Endothelial cell of umbilical vein (primary cell): ENCODE results near the gene ARTN.

Source experiments
- EZH2 ChIP-seq: IDR thresholded peaks from 2 replicates; pipeline ENCODE4 v1.6.1; 2012; ENCODE audit warnings: borderline replicate concordance, low read depth, mild to moderate bottlenecking, moderate library complexity, low read length, inconsistent platforms; ENCODE audit not compliant: severe bottlenecking
- FOS ChIP-seq: IDR thresholded peaks from 2 replicates; pipeline ENCODE4 v1.6.1; 2011; ENCODE audit warnings: mild to moderate bottlenecking, low read length, moderate library complexity, borderline replicate concordance; ENCODE audit not compliant: insufficient read depth
- JUN ChIP-seq: IDR thresholded peaks from 2 replicates; pipeline ENCODE4 v1.6.1; 2011; ENCODE audit warnings: borderline replicate concordance, low read depth; ENCODE audit not compliant: insufficient read length, insufficient read depth
- MYC ChIP-seq: IDR thresholded peaks from one replicate; pipeline ENCODE4 v1.6.1; 2011; ENCODE audit warnings: mild to moderate bottlenecking, low read depth, low read length
- POLR2A ChIP-seq: IDR thresholded peaks from 2 replicates; pipeline ENCODE4 v1.6.1; 2012; ENCODE audit warnings: low read depth, mild to moderate bottlenecking, control low read depth, low read length
- POLR2AphosphoS5 ChIP-seq: IDR thresholded peaks from 2 replicates; pipeline ENCODE4 v1.6.1; 2012; ENCODE audit warnings: low read depth, mild to moderate bottlenecking, control low read depth, low read length, moderate library complexity; ENCODE audit not compliant: insufficient read depth
- TF ChIP-seq, protein P1 (sequence below), 2 donors: IDR thresholded peaks; 1 replicate in 1 of 2; 2 replicates in 1 of 2; pipeline ENCODE4 v1.5.1; 2011; ENCODE audit warnings: low read length in 2 of 2, mild to moderate bottlenecking in 2 of 2, moderate library complexity in 2 of 2, control low read depth in 1 of 2, inconsistent platforms in 1 of 2, low read depth in 1 of 2; ENCODE audit not compliant: insufficient read depth in 1 of 2; ENCODE audit errors: extremely low read depth in 1 of 2
- TF ChIP-seq, protein P2 (sequence below): IDR thresholded peaks from 2 replicates; pipeline ENCODE4 v1.6.1; 2011; ENCODE audit not compliant: insufficient read depth, insufficient read length

DNA sequence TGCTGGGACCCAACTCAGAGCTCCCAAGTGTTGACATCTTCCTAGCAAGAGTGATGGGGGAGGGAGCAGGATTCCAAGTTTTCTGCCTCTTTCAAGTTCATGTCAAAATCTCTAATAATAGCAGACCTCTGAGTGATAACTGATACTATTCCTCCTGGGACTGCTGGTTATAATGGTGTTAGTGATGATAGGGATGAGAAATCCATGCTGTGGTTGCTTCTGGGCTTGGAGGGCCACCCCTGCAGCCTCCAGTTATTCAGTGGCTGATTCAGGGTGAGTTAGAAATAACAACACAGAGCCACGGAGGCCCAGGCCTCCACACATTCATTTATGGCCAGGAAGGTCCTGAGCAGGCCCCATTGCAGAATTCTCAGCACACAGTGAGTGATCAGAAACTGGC lies 40.6 kb upstream of the ARTN start:
- TF ChIP-seq, protein P1, sequence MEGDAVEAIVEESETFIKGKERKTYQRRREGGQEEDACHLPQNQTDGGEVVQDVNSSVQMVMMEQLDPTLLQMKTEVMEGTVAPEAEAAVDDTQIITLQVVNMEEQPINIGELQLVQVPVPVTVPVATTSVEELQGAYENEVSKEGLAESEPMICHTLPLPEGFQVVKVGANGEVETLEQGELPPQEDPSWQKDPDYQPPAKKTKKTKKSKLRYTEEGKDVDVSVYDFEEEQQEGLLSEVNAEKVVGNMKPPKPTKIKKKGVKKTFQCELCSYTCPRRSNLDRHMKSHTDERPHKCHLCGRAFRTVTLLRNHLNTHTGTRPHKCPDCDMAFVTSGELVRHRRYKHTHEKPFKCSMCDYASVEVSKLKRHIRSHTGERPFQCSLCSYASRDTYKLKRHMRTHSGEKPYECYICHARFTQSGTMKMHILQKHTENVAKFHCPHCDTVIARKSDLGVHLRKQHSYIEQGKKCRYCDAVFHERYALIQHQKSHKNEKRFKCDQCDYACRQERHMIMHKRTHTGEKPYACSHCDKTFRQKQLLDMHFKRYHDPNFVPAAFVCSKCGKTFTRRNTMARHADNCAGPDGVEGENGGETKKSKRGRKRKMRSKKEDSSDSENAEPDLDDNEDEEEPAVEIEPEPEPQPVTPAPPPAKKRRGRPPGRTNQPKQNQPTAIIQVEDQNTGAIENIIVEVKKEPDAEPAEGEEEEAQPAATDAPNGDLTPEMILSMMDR (IDR thresholded peaks at IDR 0.05; ENCODE audit: extremely low read depth in 1 of 2, insufficient read depth in 1 of 2, low read depth in 1 of 2, low read length in 2 of 2), result no peak
- TF ChIP-seq FOS, result no peak
- no peak for TF ChIP-seq POLR2A
- TF ChIP-seq, protein P2, sequence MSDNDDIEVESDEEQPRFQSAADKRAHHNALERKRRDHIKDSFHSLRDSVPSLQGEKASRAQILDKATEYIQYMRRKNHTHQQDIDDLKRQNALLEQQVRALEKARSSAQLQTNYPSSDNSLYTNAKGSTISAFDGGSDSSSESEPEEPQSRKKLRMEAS, result no peak
- TF ChIP-seq POLR2AphosphoS5, result no peak
- no peak for TF ChIP-seq MYC
- TF ChIP-seq EZH2, result no peak
- TF ChIP-seq JUN, result no peak
